Tibial artery (tissue), 4 donors: ENCODE measurements around the gene ZCCHC17.

Source experiments
- DNase-seq, 2 donors: peaks; one replicate each; pipeline ENCODE4 v3.0.0-alpha.2; 2019
- H3K27ac ChIP-seq, 2 donors: fragments of 200-600 bp; sonication (generic) in 1 of 2; 1 replicate in 1 of 2; 2 replicates in 1 of 2; pipeline ENCODE4 v1.5.1; 2018 to 2019; ENCODE audit warnings: mild to moderate bottlenecking in 1 of 2
- H3K27me3 ChIP-seq, 2 donors: fragments of 200-600 bp; sonication (generic) in 1 of 2; one replicate each; pipeline versions ENCODE4 v1.5.1 to v1.6.0; 2016 to 2019
- H3K36me3 ChIP-seq, 3 donors: fragments of 200-600 bp; sonication (generic) in 2 of 3; one replicate each; pipeline ENCODE4 v1.5.1; 2016 to 2019; ENCODE audit warnings: mild to moderate bottlenecking in 2 of 3
- H3K4me1 ChIP-seq, 4 donors: fragments of 200-600 bp; sonication (generic) in 2 of 4; 1 replicate in 3 of 4; 2 replicates in 1 of 4; pipeline ENCODE4 v1.5.1; 2016 to 2019
- H3K4me3 ChIP-seq, 2 donors: fragments of 200-600 bp; sonication (generic) in 1 of 2; 1 replicate in 1 of 2; 2 replicates in 1 of 2; pipeline ENCODE4 v1.5.1; 2018 to 2019; ENCODE audit warnings: mild to moderate bottlenecking in 2 of 2
- H3K9me3 ChIP-seq, 3 donors: fragments of 200-600 bp; sonication (generic) in 1 of 3; one replicate each; pipeline ENCODE4 v1.5.1; 2016 to 2019
- intact Hi-C: fragments of 100-400 bp; cut with DNase I; formaldehyde crosslinking; loops from one replicate; pipeline ENCODE4 v1.15.0; 2023; ENCODE audit warnings: low total_unique reads
- TF ChIP-seq, protein P1 (sequence below), 2 experiments: fragments of 200-600 bp in 1 of 2; fragments of 450-650 bp in 1 of 2; IDR thresholded peaks; one replicate each; pipeline ENCODE4 v1.5.1; 2017 to 2019; ENCODE audit warnings: antibody characterized with exemption in 2 of 2, mild to moderate bottlenecking in 1 of 2, moderate library complexity in 1 of 2

The ZCCHC17 gene

DNA sequence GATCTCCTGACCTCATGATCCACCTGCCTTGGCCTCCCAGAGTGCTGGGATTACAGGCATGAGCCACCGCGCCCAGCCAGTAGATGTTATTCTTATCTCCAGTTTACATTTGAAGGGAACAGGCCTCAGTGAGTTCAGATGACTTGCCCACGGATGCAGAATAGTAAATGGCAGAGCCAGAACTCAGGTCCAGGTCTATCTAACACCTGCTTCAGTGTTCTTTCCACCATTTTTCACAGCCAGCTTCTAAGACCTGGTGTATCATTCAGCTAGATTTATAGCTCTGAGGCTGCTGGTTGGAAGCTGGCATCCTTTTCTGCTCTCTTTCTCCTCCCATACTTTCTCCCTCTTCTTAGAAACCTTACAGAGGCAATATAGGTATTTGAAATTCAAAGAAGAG lies 65.2 kb downstream of the ZCCHC17 start:
- Histone ChIP-seq H3K9me3 (no peaks in the 10 kb centered on the region), H3K36me3 (peaks cover 36 to 73% (median 69%) of the 10 kb centered on the region in 3 donors), H3K27ac (no peak overlapping the region), H3K27me3 (no peaks in the 10 kb centered on the region), H3K4me1 (no peaks in the 10 kb centered on the region), H3K4me3 (no peak overlapping the region)
- DNase-seq = no peak
- TF ChIP-seq, protein P1, sequence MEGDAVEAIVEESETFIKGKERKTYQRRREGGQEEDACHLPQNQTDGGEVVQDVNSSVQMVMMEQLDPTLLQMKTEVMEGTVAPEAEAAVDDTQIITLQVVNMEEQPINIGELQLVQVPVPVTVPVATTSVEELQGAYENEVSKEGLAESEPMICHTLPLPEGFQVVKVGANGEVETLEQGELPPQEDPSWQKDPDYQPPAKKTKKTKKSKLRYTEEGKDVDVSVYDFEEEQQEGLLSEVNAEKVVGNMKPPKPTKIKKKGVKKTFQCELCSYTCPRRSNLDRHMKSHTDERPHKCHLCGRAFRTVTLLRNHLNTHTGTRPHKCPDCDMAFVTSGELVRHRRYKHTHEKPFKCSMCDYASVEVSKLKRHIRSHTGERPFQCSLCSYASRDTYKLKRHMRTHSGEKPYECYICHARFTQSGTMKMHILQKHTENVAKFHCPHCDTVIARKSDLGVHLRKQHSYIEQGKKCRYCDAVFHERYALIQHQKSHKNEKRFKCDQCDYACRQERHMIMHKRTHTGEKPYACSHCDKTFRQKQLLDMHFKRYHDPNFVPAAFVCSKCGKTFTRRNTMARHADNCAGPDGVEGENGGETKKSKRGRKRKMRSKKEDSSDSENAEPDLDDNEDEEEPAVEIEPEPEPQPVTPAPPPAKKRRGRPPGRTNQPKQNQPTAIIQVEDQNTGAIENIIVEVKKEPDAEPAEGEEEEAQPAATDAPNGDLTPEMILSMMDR (IDR thresholded peaks at IDR 0.05) = no peak
- intact Hi-C loops = loop anchor here (10.0 kb wide), 1 partner anchor 57 kb away; no protein-coding TSS in a partner anchor

DNA sequence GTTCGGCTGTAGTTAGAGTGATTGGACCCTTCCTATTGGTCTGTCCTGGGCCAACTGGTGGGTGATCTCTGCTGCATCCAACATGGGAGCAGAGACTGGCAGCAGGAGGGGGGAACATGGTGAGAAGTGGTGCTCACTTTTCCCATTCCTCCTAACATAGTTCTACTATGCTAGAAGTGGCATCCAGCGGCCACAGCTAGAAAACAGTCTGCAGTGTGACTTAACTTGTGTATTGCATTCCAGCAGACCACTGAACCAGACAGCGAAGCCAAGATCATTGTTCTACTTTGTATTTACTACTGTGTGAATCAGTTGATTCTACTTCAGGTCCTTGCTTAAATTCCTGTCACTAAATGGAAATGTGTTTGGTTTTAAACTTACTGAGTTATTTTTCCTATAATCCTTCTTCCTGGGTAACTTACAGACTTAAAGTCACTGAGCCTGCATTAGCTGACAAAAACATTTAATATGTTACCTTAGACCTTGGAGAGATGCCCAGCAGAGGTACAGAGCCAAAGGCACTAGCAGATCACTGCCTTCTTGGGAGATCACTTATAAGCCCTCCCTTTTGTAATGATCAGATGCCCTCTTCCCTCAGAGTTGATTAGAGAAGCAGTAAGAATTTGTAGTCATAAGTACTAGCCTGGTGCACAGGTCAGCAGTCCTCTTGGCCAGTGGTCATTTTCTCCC lies 67.9 kb downstream of the ZCCHC17 start:
- H3K27me3 ChIP-seq = no peaks in the 10 kb centered on the region
- intact Hi-C loops = loop anchor here (10.0 kb wide), 1 partner anchor 60 kb away; no protein-coding TSS in a partner anchor
- TF ChIP-seq, protein P1 (IDR thresholded peaks at IDR 0.05) = no peak
- no peaks in the 10 kb centered on the region for H3K9me3 ChIP-seq
- peak in 1 of 2 donors; percentile 51 for DNase-seq
- H3K36me3 ChIP-seq = peaks cover 36 to 69% (median 66%) of the 10 kb centered on the region in 3 donors
- H3K4me3 ChIP-seq = no peak overlapping the region
- H3K4me1 ChIP-seq = peaks cover 0 to 24% (median 12%) of the 10 kb centered on the region in 4 donors
- H3K27ac ChIP-seq = no peak overlapping the region

DNA sequence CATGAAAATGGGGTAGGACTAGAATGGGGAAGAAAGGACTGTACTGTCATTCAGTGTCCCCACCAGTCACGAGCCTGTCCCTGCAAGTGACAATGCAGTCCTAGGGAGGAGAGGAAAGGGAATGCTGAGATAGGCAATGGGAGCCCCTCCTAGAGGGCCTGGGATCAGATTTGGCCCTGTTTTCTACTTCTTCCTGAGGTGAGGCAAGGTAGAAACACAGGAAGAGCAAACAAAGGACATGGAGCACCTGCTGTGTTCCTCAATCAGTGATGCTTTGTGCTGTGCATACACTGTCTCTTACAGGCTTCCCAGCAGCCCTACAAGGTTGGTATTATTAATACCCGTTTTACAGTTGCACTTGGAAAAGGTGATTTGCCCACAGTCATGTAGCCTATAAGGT lies 70.0 kb downstream of the ZCCHC17 start:
- H3K4me1 ChIP-seq = peaks cover 0 to 45% (median 27%) of the 10 kb centered on the region in 4 donors
- DNase-seq = no peak
- no peak overlapping the region for H3K4me3 ChIP-seq
- intact Hi-C loops = loop anchor here (10.0 kb wide), 1 partner anchor 62 kb away; no protein-coding TSS in a partner anchor
- H3K9me3 ChIP-seq = no peaks in the 10 kb centered on the region
- TF ChIP-seq, protein P1 (IDR thresholded peaks at IDR 0.05) = no peak
- H3K36me3 ChIP-seq = peaks cover 25 to 52% (median 48%) of the 10 kb centered on the region in 3 donors
- no peak overlapping the region for H3K27ac ChIP-seq
- H3K27me3 ChIP-seq = no peaks in the 10 kb centered on the region

DNA sequence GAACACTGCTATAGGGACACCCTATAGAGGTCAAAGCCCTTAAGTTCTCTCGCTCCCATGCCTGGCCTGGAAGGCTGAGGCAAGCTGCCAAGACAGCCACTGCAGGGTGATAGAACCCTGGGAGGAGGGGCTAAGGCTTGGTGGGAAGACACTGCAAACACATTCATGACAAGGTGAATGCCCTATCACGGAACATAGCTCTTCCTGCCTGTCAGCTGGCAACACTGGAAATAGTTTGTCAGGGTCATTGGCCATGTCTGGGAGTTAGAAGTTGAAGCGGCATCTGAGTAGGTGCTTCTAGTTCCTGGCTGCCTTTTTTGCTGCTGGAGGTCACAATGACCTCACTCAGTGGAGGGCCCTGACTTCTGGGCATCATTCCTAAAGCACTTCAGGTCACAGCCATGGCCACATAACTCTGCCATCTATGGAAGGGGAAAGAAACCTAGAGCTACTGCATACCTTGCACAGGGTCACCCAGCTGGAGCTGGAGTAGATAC lies 71.8 kb downstream of the ZCCHC17 start:
- peak overlapping the region; percentile 81 to 92 for H3K27ac ChIP-seq
- TF ChIP-seq, protein P1 (IDR thresholded peaks at IDR 0.05) = no peak
- peaks cover 19 to 40% (median 39%) of the 10 kb centered on the region in 3 donors for H3K36me3 ChIP-seq
- H3K9me3 ChIP-seq = no peaks in the 10 kb centered on the region
- no peak overlapping the region for H3K4me3 ChIP-seq
- no peaks in the 10 kb centered on the region for H3K27me3 ChIP-seq
- no peak for DNase-seq
- intact Hi-C loops = loop anchor here (10.0 kb wide), 1 partner anchor 64 kb away; no protein-coding TSS in a partner anchor
- H3K4me1 ChIP-seq = peaks cover 6 to 63% (median 40%) of the 10 kb centered on the region in 4 donors

DNA sequence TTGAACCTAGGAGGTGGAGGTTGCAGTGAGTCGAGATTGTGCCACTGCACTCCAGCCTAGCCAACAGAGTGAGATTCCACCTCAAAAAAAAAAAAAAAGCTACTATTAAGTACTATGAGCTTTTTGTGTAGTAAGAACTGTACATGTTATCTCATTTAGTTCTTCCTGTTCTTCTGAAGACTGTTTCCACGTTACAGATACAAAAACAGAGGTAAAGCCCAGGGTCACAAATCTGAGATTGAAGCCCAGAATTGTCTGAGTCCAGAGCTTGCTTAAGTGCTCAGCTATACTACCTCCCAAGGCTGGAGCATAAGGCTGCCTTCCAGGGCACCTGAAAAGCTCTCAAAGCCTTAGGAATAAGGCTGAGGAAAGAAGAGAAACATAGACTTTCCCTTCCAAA lies 73.2 kb downstream of the ZCCHC17 start:
- Histone ChIP-seq H3K27ac (peak overlapping the region; percentile 81 to 92), H3K4me1 (peaks cover 6 to 77% (median 53%) of the 10 kb centered on the region in 4 donors), H3K36me3 (peaks cover 6 to 28% (median 25%) of the 10 kb centered on the region in 3 donors), H3K4me3 (no peak overlapping the region), H3K9me3 (no peaks in the 10 kb centered on the region), H3K27me3 (no peaks in the 10 kb centered on the region)
- TF ChIP-seq, protein P1 (IDR thresholded peaks at IDR 0.05) = no peak
- intact Hi-C loops = no loop called here
- no peak for DNase-seq
